ENCODE measurements around the gene SOST. TPM values are rescaled to one million over a fixed set of nuclear protein-coding genes. Genes with fewer than 3 reads are reported as not detected.

SOST gene
- total RNA-seq, 1 experiment from 2014 or later: 0.07 TPM

- peaks cover 39% of the 10 kb centered on the region for H3K36me3 Mint-ChIP-seq
- no peak for DNase-seq (ENCODE audit: low spot score)
- TF ChIP-seq HMGXB4 (CRISPR knock-in tag; IDR thresholded peaks at IDR 0.05) (no peak), ATF1 (CRISPR knock-in tag; IDR thresholded peaks at IDR 0.05) (no peak), MAX (CRISPR knock-in tag; IDR thresholded peaks at IDR 0.05) (no peak), FOXP4 (CRISPR knock-in tag; IDR thresholded peaks at IDR 0.05) (no peak), FOXK1 (CRISPR knock-in tag; IDR thresholded peaks at IDR 0.05) (no peak), ZSCAN18 (CRISPR knock-in tag; IDR thresholded peaks at IDR 0.05) (no peak), CREB1 (CRISPR knock-in tag; IDR thresholded peaks at IDR 0.05) (no peak), OVOL2 (CRISPR knock-in tag; IDR thresholded peaks at IDR 0.05; ENCODE audit: borderline replicate concordance) (no peak), E2F4 (CRISPR knock-in tag; IDR thresholded peaks at IDR 0.05; ENCODE audit: borderline replicate concordance, low read depth) (no peak), ZNF121 (CRISPR knock-in tag; IDR thresholded peaks at IDR 0.05) (no peak), ZNF232 (CRISPR knock-in tag; IDR thresholded peaks at IDR 0.05) (no peak), KAT7 (CRISPR knock-in tag; IDR thresholded peaks at IDR 0.05; ENCODE audit: borderline replicate concordance) (no peak), ZMAT4 (CRISPR knock-in tag; IDR thresholded peaks at IDR 0.05) (no peak), HMGA2 (CRISPR knock-in tag; IDR thresholded peaks at IDR 0.05) (no peak), MYBL2 (CRISPR knock-in tag; IDR thresholded peaks at IDR 0.05) (no peak), TEAD1 (CRISPR knock-in tag; IDR thresholded peaks at IDR 0.05) (no peak), NFYB (CRISPR knock-in tag; conservative IDR thresholded peaks at IDR 0.05; ENCODE audit: low read depth) (no peak), ZBTB43 (CRISPR knock-in tag; IDR thresholded peaks at IDR 0.05) (no peak)
These were observed 16.0 kb upstream of the SOST start for GRCh38 chr17:43774304-43775250.

More at GRCh38 chr17:43774304-43775250, 16.0 kb upstream of the SOST start:
- Mint-ChIP-seq H3K27me3 (ENCODE audit: low read depth) (peaks cover 5% of the 10 kb centered on the region), H3K27ac (no peak overlapping the region), H3K4me1 (peaks cover 9% of the 10 kb centered on the region), H3K9me3 (no peaks in the 10 kb centered on the region), H3K4me3 (no peak overlapping the region)
- ATAC-seq: no peak
- ChIA-PET CTCF (interaction anchor here (0.7 to 1.1 kb wide), 4 partner anchors 14 to 72 kb away, joined by 3 to 6 read pairs (median 3); no protein-coding TSS in a partner anchor), POLR2A (no interaction called here)

All from WTC11 (cell line).